Lower leg skin (tissue), 3 donors: ENCODE results near the gene CEP250.

ENCODE experiments used
- CTCF ChIP-seq, 3 donors: fragments of 450-650 bp; IDR thresholded peaks; one replicate each; pipeline ENCODE4 v1.5.1; 2016; ENCODE audit warnings: antibody characterized with exemption in 3 of 3, mild to moderate bottlenecking in 3 of 3, moderate library complexity in 2 of 3
- POLR2A ChIP-seq, 2 donors: fragments of 450-650 bp; IDR thresholded peaks; one replicate each; pipeline ENCODE4 v1.6.1; 2016 to 2017; ENCODE audit warnings: antibody characterized with exemption in 2 of 2, mild to moderate bottlenecking in 1 of 2, moderate library complexity in 1 of 2

- TF ChIP-seq CTCF (IDR thresholded peaks at IDR 0.05), result no peak
- TF ChIP-seq POLR2A (IDR thresholded peaks at IDR 0.05), result no peak
Measured at GRCh38 chr20:35453647-35454046, 1.8 kb upstream of the CEP250 start.
